GM12878 (cell line): ENCODE measurements around the gene TBCB. TPM values are rescaled to one million over a fixed set of nuclear protein-coding genes. Genes with fewer than 3 reads are reported as not detected.

Experiments used
- ATAC-seq: fragments of 200-7000 bp; cut with Tn5 transposase; 3 replicates; pipeline ENCODE4 v1.9.1; 2020; ENCODE audit warnings: mild to moderate bottlenecking, moderate library complexity
- BruUV-seq: library from RNA; stranded (reverse); fragments of 400-500 nt; replicated peaks from 2 replicates; lab custom pipeline; 2021; lab: Mats Ljungman, UMichigan
- CTCF ChIA-PET: fragments of 300-600 bp; sonication (Branson Sonifier 250); formaldehyde crosslinking; extraction: SDS; loops from one replicate; lab custom pipeline; 2021; ENCODE audit warnings: inconsistent platforms; lab: Yijun Ruan, JAX
- POLR2A ChIA-PET: fragments of 350-600 bp; formaldehyde crosslinking; extraction: SDS; loops from one replicate; lab custom pipeline; 2021; ENCODE audit warnings: inconsistent platforms; lab: Charles Lee
- RAD21 ChIA-PET: fragments of 300-600 bp; sonication (Branson Sonifier 250); formaldehyde crosslinking; loops from one replicate; lab custom pipeline; 2023; ENCODE audit warnings: antibody characterized with exemption; ENCODE audit not compliant: unreplicated experiment; lab: Charles Lee
- SMC1A ChIA-PET: fragments of 300-600 bp; sonication (Branson Sonifier 250); formaldehyde crosslinking; loops from one replicate; lab custom pipeline; 2023; ENCODE audit not compliant: unreplicated experiment, uncharacterized antibody; lab: Charles Lee
- DNase-seq: peaks from one replicate; pipeline ENCODE4 v3.0.0-alpha.2; 2011; ENCODE audit warnings: low read depth, low spot score
- FAIRE-seq: peaks from 3 replicates; lab custom pipeline; 2011; peaks lifted over from hg19 to GRCh38; lab: Jason Lieb, UNC
- H2AFZ ChIP-seq: 2 replicates; pipeline ENCODE4 v1.6.0; 2011; ENCODE audit warnings: low read depth, low read length, control low read depth; ENCODE audit not compliant: control insufficient read depth
- H3K27ac ChIP-seq: 2 replicates; pipeline ENCODE4 v1.5.1; 2011; ENCODE audit warnings: control low read depth; ENCODE audit not compliant: control insufficient read depth, insufficient read depth
- H3K27me3 ChIP-seq, 2 experiments: replicated peaks in 1 of 2; 2 replicates each; pipeline versions ENCODE4 v1.6.0 to v1.6.1; 2011; ENCODE audit warnings: low read length in 1 of 2; ENCODE audit not compliant: control insufficient read depth in 2 of 2, insufficient read depth in 2 of 2
- H3K36me3 ChIP-seq, 2 experiments: 2 replicates each; pipeline ENCODE4 v1.5.1; 2011; ENCODE audit warnings: low read length in 1 of 2; ENCODE audit not compliant: control insufficient read depth in 2 of 2, insufficient read depth in 2 of 2
- H3K4me1 ChIP-seq: 2 replicates; pipeline ENCODE4 v1.6.1; 2011; ENCODE audit warnings: mild to moderate bottlenecking, low read length, moderate library complexity, mixed read lengths; ENCODE audit not compliant: control insufficient read depth, insufficient read depth
- H3K4me2 ChIP-seq: 2 replicates; pipeline ENCODE4 v1.6.0; 2011; ENCODE audit warnings: control low read depth; ENCODE audit not compliant: control insufficient read depth, insufficient read depth
- H3K4me3 ChIP-seq: fragments of 200-600 bp; sonication (generic); 2 replicates; pipeline ENCODE4 v1.5.1; 2016
- H3K79me2 ChIP-seq: 2 replicates; pipeline ENCODE4 v1.6.0; 2011; ENCODE audit warnings: low read length; ENCODE audit not compliant: control insufficient read depth, insufficient read depth
- H3K9ac ChIP-seq: 2 replicates; pipeline ENCODE4 v1.8.0; 2011; ENCODE audit warnings: low read length, control low read depth, mixed read lengths; ENCODE audit not compliant: control insufficient read depth, insufficient read depth
- H3K9me3 ChIP-seq: replicated peaks from 3 replicates; pipeline ENCODE4 v1.5.1; 2011; ENCODE audit warnings: mild to moderate bottlenecking, low read length; ENCODE audit not compliant: control insufficient read depth, insufficient read depth
- H4K20me1 ChIP-seq: 2 replicates; pipeline ENCODE4 v1.6.0; 2011; ENCODE audit not compliant: control insufficient read depth, insufficient read depth
- ATF7 ChIP-seq: fragments of 450-650 bp; IDR thresholded peaks from 2 replicates; pipeline ENCODE4 v1.6.1; 2016; ENCODE audit warnings: low read depth, mild to moderate bottlenecking
- MLLT1 ChIP-seq: fragments of 450-650 bp; IDR thresholded peaks from 2 replicates; pipeline ENCODE4 v1.6.1; 2016; ENCODE audit warnings: mild to moderate bottlenecking
- MYB ChIP-seq: fragments of 150-350 bp; IDR thresholded peaks from 2 replicates; pipeline ENCODE4 v1.6.1; 2014; ENCODE audit warnings: mild to moderate bottlenecking, low read depth, low read length, borderline replicate concordance
- NFIC ChIP-seq: IDR thresholded peaks from 2 replicates; pipeline ENCODE4 v1.6.1; 2012; ENCODE audit warnings: low read depth, mild to moderate bottlenecking, inconsistent platforms, low read length, moderate library complexity
- RAD51 ChIP-seq: fragments of 450-650 bp; IDR thresholded peaks from 2 replicates; pipeline ENCODE4 v1.6.1; 2016; ENCODE audit warnings: moderate library complexity, mild to moderate bottlenecking, inconsistent platforms
- RUNX3 ChIP-seq: IDR thresholded peaks from 2 replicates; pipeline ENCODE4 v1.6.1; 2012; ENCODE audit warnings: low read length, inconsistent platforms
- STAT3 ChIP-seq: IDR thresholded peaks from 2 replicates; pipeline ENCODE4 v1.6.1; 2011; ENCODE audit warnings: low read depth, low read length, improper control_type of control experiment
- WRNIP1 ChIP-seq: IDR thresholded peaks from 2 replicates; pipeline ENCODE4 v1.6.1; 2011; ENCODE audit warnings: low read depth, low read length, improper control_type of control experiment, borderline replicate concordance
- YY1 ChIP-seq: IDR thresholded peaks from 2 replicates; pipeline ENCODE4 v1.6.1; 2011; ENCODE audit warnings: low read depth, mild to moderate bottlenecking, low read length
- ZBED1 ChIP-seq: IDR thresholded peaks from 2 replicates; pipeline ENCODE4 v1.6.1; 2016; ENCODE audit warnings: borderline replicate concordance
- ZZZ3 ChIP-seq: IDR thresholded peaks from 2 replicates; pipeline ENCODE4 v1.6.1; 2011; ENCODE audit warnings: low read depth; ENCODE audit not compliant: control insufficient read depth, insufficient read length
- WGBS: methylation state at CpG from one replicate; pipeline ENCODE4 v1.1.6; 2016; ENCODE audit warnings: low lambda C conversion rate; ENCODE audit not compliant: insufficient replicate concordance, insufficient coverage; ENCODE audit errors: missing lambda C conversion rate; 5-methylcytosine and 5-hydroxymethylcytosine counted together
- in situ Hi-C: fragments of 300-500 bp; cut with MboI; formaldehyde crosslinking; loops from 9 replicates; pipeline ENCODE4 v1.14.3; 2018; ENCODE audit warnings: mixed read lengths
- intact Hi-C: fragments of 100-400 bp; cut with micrococcal nuclease; formaldehyde crosslinking; loops from one replicate; pipeline ENCODE4 v1.14.2; 2022; ENCODE audit not compliant: unreplicated experiment
- polyA plus RNA-seq, 11 experiments: library from polyadenylated mRNA; depleted of rRNA in 4 of 11; unstranded in 6 of 11; stranded (reverse) in 5 of 11; fragments of >200 nt; fragmentation: Nextera tagmentation in 4 of 11; fragmentation: Illumina TruSeq in 1 of 11; extraction: Ambion mirVana in 4 of 11; extraction: Trizol in 1 of 11; gene quantifications; 1 replicate in 1 of 11; 2 replicates in 10 of 11; pipeline versions ENCODE4 v1.2.1 to v1.2.3, GENCODE V29; 2011 to 2016; ENCODE audit warnings: inconsistent platforms in 2 of 11, missing spikeins in 2 of 11, low read depth in 1 of 11
- total RNA-seq, 4 experiments: library from RNA; depleted of rRNA in 3 of 4; stranded (reverse); fragments of >200 nt in 3 of 4; fragmentation: Illumina TruSeq in 1 of 4; extraction: Trizol in 1 of 4; gene quantifications; 2 replicates each; pipeline versions ENCODE4 v1.2.1 to v1.2.3, GENCODE V29; 2013 to 2021
- TF ChIP-seq, protein P1 (sequence below): IDR thresholded peaks from 2 replicates; pipeline ENCODE4 v1.6.1; 2012; ENCODE audit warnings: low read depth, low read length, improper control_type of control experiment
- TF ChIP-seq, protein P2 (sequence below): fragments of 450-650 bp; IDR thresholded peaks from 2 replicates; pipeline ENCODE4 v1.6.1; 2016; ENCODE audit warnings: mild to moderate bottlenecking, moderate library complexity, borderline replicate concordance

The TBCB gene
- total and polyA plus RNA-seq, 10 of the 15 experiments (the other 5 are each of a cell fraction or from before 2014, with no cell fraction given): 9.4 to 193 (median 126) TPM

GRCh38 chr19:36142046-36142445 lies 26.8 kb downstream of the TBCB start:
- intact Hi-C loops: no loop called here
- in situ Hi-C loops: no loop called here
- Histone ChIP-seq H3K9me3 (no peaks in the 10 kb centered on the region), H3K4me1 (peaks cover 6% of the 10 kb centered on the region; the same call in 1 of the 2 replicates), H3K9ac (no peak overlapping the region), H3K27me3 (no peaks in the 10 kb centered on the region), H3K27ac (no peak overlapping the region), H3K36me3 (peaks cover 11 to 16% of the 10 kb centered on the region in 2 experiments; a peak in 3 of 4 replicates), H3K4me2 (peak overlapping the region; percentile 89; the same call in 1 of the 2 replicates), H3K4me3 (no peak overlapping the region; the same call in 1 of the 2 replicates), H2AFZ (no peak overlapping the region), H3K79me2 (peaks cover 16% of the 10 kb centered on the region), H4K20me1 (peaks cover 6% of the 10 kb centered on the region)
- ChIA-PET RAD21 (no interaction called here), SMC1A (no interaction called here), POLR2A (no interaction called here), CTCF (no interaction called here)
- no TSS peak for BruUV-seq
- ATAC-seq: no peak
- FAIRE-seq: no peak
- no peak for DNase-seq
- TF ChIP-seq ZBED1: no peak
- TF ChIP-seq MLLT1: no peak
- no peak for TF ChIP-seq WRNIP1
- TF ChIP-seq NFIC: no peak
- no peak for TF ChIP-seq RUNX3
- no peak for TF ChIP-seq MYB
- TF ChIP-seq ATF7: no peak
- TF ChIP-seq, protein P1, sequence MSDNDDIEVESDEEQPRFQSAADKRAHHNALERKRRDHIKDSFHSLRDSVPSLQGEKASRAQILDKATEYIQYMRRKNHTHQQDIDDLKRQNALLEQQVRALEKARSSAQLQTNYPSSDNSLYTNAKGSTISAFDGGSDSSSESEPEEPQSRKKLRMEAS: no peak
- TF ChIP-seq ZZZ3: no peak
- no peak for TF ChIP-seq YY1
- no peak for TF ChIP-seq RAD51
- TF ChIP-seq, protein P2, sequence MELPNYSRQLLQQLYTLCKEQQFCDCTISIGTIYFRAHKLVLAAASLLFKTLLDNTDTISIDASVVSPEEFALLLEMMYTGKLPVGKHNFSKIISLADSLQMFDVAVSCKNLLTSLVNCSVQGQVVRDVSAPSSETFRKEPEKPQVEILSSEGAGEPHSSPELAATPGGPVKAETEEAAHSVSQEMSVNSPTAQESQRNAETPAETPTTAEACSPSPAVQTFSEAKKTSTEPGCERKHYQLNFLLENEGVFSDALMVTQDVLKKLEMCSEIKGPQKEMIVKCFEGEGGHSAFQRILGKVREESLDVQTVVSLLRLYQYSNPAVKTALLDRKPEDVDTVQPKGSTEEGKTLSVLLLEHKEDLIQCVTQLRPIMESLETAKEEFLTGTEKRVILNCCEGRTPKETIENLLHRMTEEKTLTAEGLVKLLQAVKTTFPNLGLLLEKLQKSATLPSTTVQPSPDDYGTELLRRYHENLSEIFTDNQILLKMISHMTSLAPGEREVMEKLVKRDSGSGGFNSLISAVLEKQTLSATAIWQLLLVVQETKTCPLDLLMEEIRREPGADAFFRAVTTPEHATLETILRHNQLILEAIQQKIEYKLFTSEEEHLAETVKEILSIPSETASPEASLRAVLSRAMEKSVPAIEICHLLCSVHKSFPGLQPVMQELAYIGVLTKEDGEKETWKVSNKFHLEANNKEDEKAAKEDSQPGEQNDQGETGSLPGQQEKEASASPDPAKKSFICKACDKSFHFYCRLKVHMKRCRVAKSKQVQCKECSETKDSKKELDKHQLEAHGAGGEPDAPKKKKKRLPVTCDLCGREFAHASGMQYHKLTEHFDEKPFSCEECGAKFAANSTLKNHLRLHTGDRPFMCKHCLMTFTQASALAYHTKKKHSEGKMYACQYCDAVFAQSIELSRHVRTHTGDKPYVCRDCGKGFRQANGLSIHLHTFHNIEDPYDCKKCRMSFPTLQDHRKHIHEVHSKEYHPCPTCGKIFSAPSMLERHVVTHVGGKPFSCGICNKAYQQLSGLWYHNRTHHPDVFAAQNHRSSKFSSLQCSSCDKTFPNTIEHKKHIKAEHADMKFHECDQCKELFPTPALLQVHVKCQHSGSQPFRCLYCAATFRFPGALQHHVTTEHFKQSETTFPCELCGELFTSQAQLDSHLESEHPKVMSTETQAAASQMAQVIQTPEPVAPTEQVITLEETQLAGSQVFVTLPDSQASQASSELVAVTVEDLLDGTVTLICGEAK: no peak
- no peak for TF ChIP-seq STAT3
- 93% methylated on average over 12 of the region's 14 CpGs for WGBS
